ENCODE data around the gene SPOPL. TPM values are rescaled to one million over a fixed set of nuclear protein-coding genes. Genes with fewer than 3 reads are reported as not detected.

SPOPL gene
- total and polyA plus RNA-seq, 2 of the 4 experiments (the other 2 are of a cell fraction): 4.8 to 20.3 TPM

GRCh38 chr2:138510319-138510718 lies 8.7 kb downstream of the SPOPL start:
- dilution Hi-C loops (cut with HindIII; ENCODE audit: low sequenced_read_pairs, unreplicated experiment) (no loop called here), in situ Hi-C loops (cut with MboI; ENCODE audit: low sequenced_read_pairs) (no loop called here), intact Hi-C loops (cut with micrococcal nuclease) (no loop called here)
- no peak overlapping the region for H2AK9ac ChIP-seq (replicated peaks; ENCODE audit: low read depth, low read length, poor library complexity)
- no peak overlapping the region for H4K91ac ChIP-seq (ENCODE audit: insufficient read depth, low read depth, low read length)
- no peaks in the 10 kb centered on the region for H3K36me3 ChIP-seq (ENCODE audit: control insufficient read depth, insufficient read depth, low read length)
- H2AFZ ChIP-seq (replicated peaks; ENCODE audit: low read length, poor library complexity): no peak overlapping the region
- no peak overlapping the region for H3K14ac ChIP-seq (replicated peaks; ENCODE audit: low read depth, low read length)
- H2BK20ac ChIP-seq (ENCODE audit: low read depth, low read length): no peak overlapping the region
- ChIA-PET POLR2A (ENCODE audit: unreplicated experiment) (no interaction called here), CTCF (interaction anchor here (0.6 kb wide), 1 partner anchor 26 kb away, joined by 3 read pairs; no protein-coding TSS in a partner anchor)
- no peak overlapping the region for H2AK5ac ChIP-seq (ENCODE audit: low read depth, low read length)
- H3K27ac ChIP-seq (ENCODE audit: insufficient read depth, low read length): no peak overlapping the region
- no peak overlapping the region for H3K4me2 ChIP-seq (ENCODE audit: low read depth, low read length)
- H2BK120ac ChIP-seq (ENCODE audit: low read depth, low read length): no peak overlapping the region
- no CpG with 5 or more reads among the region's 3 CpGs for WGBS, 2 experiments (ENCODE audit: extremely low coverage in 2 of 2, insufficient read length in 1 of 2)
- no peak overlapping the region for H3K4me3 ChIP-seq (ENCODE audit: insufficient read depth, low read depth, low read length)
- H2BK15ac ChIP-seq (ENCODE audit: low read depth, low read length): no peak overlapping the region
- DNase-seq (no peak), ATAC-seq (ENCODE audit: low read depth) (no peak)
- H3K4ac ChIP-seq (ENCODE audit: low read depth, low read length): no peak overlapping the region
- H3K9me3 ChIP-seq (ENCODE audit: control insufficient read depth, insufficient read depth, low read length): no peaks in the 10 kb centered on the region
- H3K56ac ChIP-seq (ENCODE audit: extremely low read depth, insufficient read depth, low read length): no peak overlapping the region
- no TSS peak for BruUV-seq (replicated peaks)
- peaks cover 3% of the 10 kb centered on the region; the same call in 1 of the 2 replicates for H3K9me1 ChIP-seq (ENCODE audit: insufficient read depth, low read length)
- peaks cover 15% of the 10 kb centered on the region for H4K20me1 ChIP-seq (ENCODE audit: insufficient read depth, low read length)
- no peak overlapping the region for H2BK5ac ChIP-seq (ENCODE audit: low read depth, low read length, poor library complexity, severe bottlenecking)
- H4K5ac ChIP-seq (ENCODE audit: low read depth, low read length): no peak overlapping the region
- no peak overlapping the region for H4K8ac ChIP-seq (ENCODE audit: low read depth in 2 of 2, low read length in 2 of 2)
- no peaks in the 10 kb centered on the region for H3K27me3 ChIP-seq (ENCODE audit: control insufficient read depth, insufficient read depth, low read length)
- no peak overlapping the region for H3K23ac ChIP-seq (ENCODE audit: low read depth, low read length)
- no peak overlapping the region for H3K9ac ChIP-seq (ENCODE audit: low read depth, low read length)
- TF ChIP-seq, protein P1, sequence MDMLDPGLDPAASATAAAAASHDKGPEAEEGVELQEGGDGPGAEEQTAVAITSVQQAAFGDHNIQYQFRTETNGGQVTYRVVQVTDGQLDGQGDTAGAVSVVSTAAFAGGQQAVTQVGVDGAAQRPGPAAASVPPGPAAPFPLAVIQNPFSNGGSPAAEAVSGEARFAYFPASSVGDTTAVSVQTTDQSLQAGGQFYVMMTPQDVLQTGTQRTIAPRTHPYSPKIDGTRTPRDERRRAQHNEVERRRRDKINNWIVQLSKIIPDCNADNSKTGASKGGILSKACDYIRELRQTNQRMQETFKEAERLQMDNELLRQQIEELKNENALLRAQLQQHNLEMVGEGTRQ (IDR thresholded peaks at IDR 0.05; ENCODE audit: low read depth, low read length): no peak
- TF ChIP-seq CEBPB (IDR thresholded peaks at IDR 0.05; ENCODE audit: low read depth, low read length): no peak
- TF ChIP-seq RFX5 (IDR thresholded peaks at IDR 0.05; ENCODE audit: low read depth, low read length): no peak
- no peak for TF ChIP-seq ELK1 (IDR thresholded peaks at IDR 0.05; ENCODE audit: borderline replicate concordance, low read depth, low read length)
- no peak for TF ChIP-seq RAD21 (IDR thresholded peaks at IDR 0.05; ENCODE audit: low read length)
- no peak for TF ChIP-seq MAZ (IDR thresholded peaks at IDR 0.05; ENCODE audit: borderline replicate concordance, low read depth, low read length)
- no peak for TF ChIP-seq FOS (IDR thresholded peaks at IDR 0.05; ENCODE audit: low read depth, low read length)
- no peak for TF ChIP-seq CTCF (conservative IDR thresholded peaks at IDR 0.05; ENCODE audit: low read depth, low read length)
- no peak for TF ChIP-seq BHLHE40 (IDR thresholded peaks at IDR 0.05; ENCODE audit: low read depth, low read length)
- no peak for TF ChIP-seq MAFK (IDR thresholded peaks at IDR 0.05; ENCODE audit: low read depth, low read length)
- no peak for TF ChIP-seq NFE2L2 (IDR thresholded peaks at IDR 0.05; ENCODE audit: low read depth, low read length)
- no peak for TF ChIP-seq CHD1 (IDR thresholded peaks at IDR 0.05; ENCODE audit: low read depth, low read length)
- no peak for TF ChIP-seq POLR2A (IDR thresholded peaks at IDR 0.05; ENCODE audit: low read depth, low read length)
- no peak for TF ChIP-seq RCOR1 (IDR thresholded peaks at IDR 0.05; ENCODE audit: insufficient replicate concordance, low read length)
- no peak for TF ChIP-seq MXI1 (IDR thresholded peaks at IDR 0.05; ENCODE audit: borderline replicate concordance, low read depth, low read length)
- TF ChIP-seq SMC3 (IDR thresholded peaks at IDR 0.05; ENCODE audit: low read depth, low read length): no peak
- no peak overlapping the region for H3K18ac ChIP-seq (ENCODE audit: low read depth, low read length)
- H3K4me1 ChIP-seq (ENCODE audit: control insufficient read depth, insufficient read depth, low read length): no peaks in the 10 kb centered on the region
- H3K79me1 ChIP-seq (ENCODE audit: low read depth in 1 of 2, low read length in 2 of 2): peaks cover 26 to 35% of the 10 kb centered on the region in 2 experiments
